Colonic mucosa (tissue), 4 donors: ENCODE results near the gene UNC13A. TPM values are rescaled to one million over a fixed set of nuclear protein-coding genes. Genes with fewer than 3 reads are reported as not detected.
"Not testable (repeated sequence)": the region's sequence is repeated elsewhere in the genome, so short reads cannot be mapped to it uniquely, and the experiment has no call there.

ENCODE experiments used
- DNase-seq: peaks from one replicate; pipeline ENCODE4 v3.0.0-alpha.2; 2020
- H3K27ac ChIP-seq: fragments of 200-600 bp; one replicate; pipeline ENCODE4 v1.8.0; 2021
- H3K27me3 ChIP-seq: fragments of 200-600 bp; one replicate; pipeline ENCODE4 v1.8.0; 2021
- H3K36me3 ChIP-seq: fragments of 200-600 bp; one replicate; pipeline ENCODE4 v1.8.0; 2021
- H3K4me1 ChIP-seq: fragments of 200-600 bp; one replicate; pipeline ENCODE4 v1.8.0; 2021; ENCODE audit warnings: mild to moderate bottlenecking
- H3K4me3 ChIP-seq: fragments of 200-600 bp; one replicate; pipeline ENCODE4 v1.8.0; 2021
- H3K9ac ChIP-seq, 2 donors: one replicate each; pipeline ENCODE4 v1.7.0; 2013; ENCODE audit warnings: control low read depth in 2 of 2, low read depth in 2 of 2, low read length in 2 of 2
- H3K9me3 ChIP-seq: fragments of 200-600 bp; one replicate; pipeline ENCODE4 v1.8.0; 2021
- CTCF ChIP-seq: fragments of 200-600 bp; IDR thresholded peaks from one replicate; pipeline ENCODE4 v1.8.0; 2022; ENCODE audit warnings: antibody characterized with exemption, mild to moderate bottlenecking
- intact Hi-C: fragments of 100-400 bp; cut with DNase I; formaldehyde crosslinking; loops from one replicate; pipeline ENCODE4 v1.14.1; 2022
- total RNA-seq, 2 donors: library from RNA; stranded (reverse); fragmentation: NEBNext Ultra II Directional in 1 of 2; extraction: Animal tissue kit (Norgen Biotek cat#: 25700) in 1 of 2; gene quantifications; one replicate each; pipeline ENCODE4 v1.2.1, GENCODE V29; 2021
- donor health status: healthy.
- donor health status: DM: no; HTN: no; CAD: no.
- donor health status: DM: no; HTN: no; CAD: no.

UNC13A gene
- total RNA-seq, 2 donors from 2014 or later, result 0.29 to 0.62 TPM

GRCh38 chr19:17590866-17591265 is 97.3 kb downstream of the UNC13A start:
- Histone ChIP-seq H3K9me3 (no peaks in the 10 kb centered on the region), H3K36me3 (no peaks in the 10 kb centered on the region), H3K4me3 (no peak overlapping the region), H3K9ac (no peak overlapping the region), H3K4me1 (no peaks in the 10 kb centered on the region), H3K27ac (no peak overlapping the region), H3K27me3 (no peaks in the 10 kb centered on the region)
- intact Hi-C loops, result no loop called here
- no peak for DNase-seq
- no peak for TF ChIP-seq CTCF

GRCh38 chr19:17585395-17585794 is 102.8 kb downstream of the UNC13A start:
- H3K4me1 ChIP-seq, H3K36me3 ChIP-seq, H3K9ac ChIP-seq, H3K27ac ChIP-seq, intact Hi-C loops, H3K27me3 ChIP-seq, H3K4me3 ChIP-seq, DNase-seq, H3K9me3 ChIP-seq: not testable (repeated sequence)

DNA sequence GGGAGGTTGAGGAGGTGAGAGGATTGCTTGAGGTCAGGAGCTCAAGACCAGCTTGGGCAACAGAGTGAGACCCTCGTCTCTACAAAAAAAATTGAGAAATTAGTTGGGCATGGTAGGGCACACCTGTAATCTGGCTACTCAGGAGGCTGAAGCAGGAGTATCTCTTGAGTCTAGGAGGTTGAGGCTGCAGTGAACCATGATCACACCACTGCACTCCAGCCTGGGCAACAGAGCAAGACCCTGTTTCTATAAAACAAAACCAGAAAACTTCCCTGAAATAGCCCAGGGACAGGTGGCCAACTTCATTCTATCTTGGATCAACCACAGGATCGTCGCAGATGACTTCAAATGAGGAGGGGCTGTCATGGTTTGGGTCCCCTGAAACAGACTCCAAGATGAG is 104.0 kb downstream of the UNC13A start:
- DNase-seq, result no peak
- Histone ChIP-seq H3K4me1 (no peaks in the 10 kb centered on the region), H3K27me3 (no peaks in the 10 kb centered on the region), H3K9ac (no peak overlapping the region), H3K4me3 (no peak overlapping the region), H3K27ac (no peak overlapping the region), H3K36me3 (no peaks in the 10 kb centered on the region), H3K9me3 (no peaks in the 10 kb centered on the region)
- intact Hi-C loops, result no loop called here
- no peak for TF ChIP-seq CTCF

GRCh38 chr19:17582613-17583012 is 105.5 kb downstream of the UNC13A start:
- no peaks in the 10 kb centered on the region for H3K36me3 ChIP-seq
- no peaks in the 10 kb centered on the region for H3K9me3 ChIP-seq
- no peak overlapping the region for H3K9ac ChIP-seq
- intact Hi-C loops, result no loop called here
- no peak for TF ChIP-seq CTCF
- no peak for DNase-seq
- no peak overlapping the region for H3K4me3 ChIP-seq
- H3K27ac ChIP-seq, result no peak overlapping the region
- H3K4me1 ChIP-seq, result no peaks in the 10 kb centered on the region
- H3K27me3 ChIP-seq, result no peaks in the 10 kb centered on the region

DNA sequence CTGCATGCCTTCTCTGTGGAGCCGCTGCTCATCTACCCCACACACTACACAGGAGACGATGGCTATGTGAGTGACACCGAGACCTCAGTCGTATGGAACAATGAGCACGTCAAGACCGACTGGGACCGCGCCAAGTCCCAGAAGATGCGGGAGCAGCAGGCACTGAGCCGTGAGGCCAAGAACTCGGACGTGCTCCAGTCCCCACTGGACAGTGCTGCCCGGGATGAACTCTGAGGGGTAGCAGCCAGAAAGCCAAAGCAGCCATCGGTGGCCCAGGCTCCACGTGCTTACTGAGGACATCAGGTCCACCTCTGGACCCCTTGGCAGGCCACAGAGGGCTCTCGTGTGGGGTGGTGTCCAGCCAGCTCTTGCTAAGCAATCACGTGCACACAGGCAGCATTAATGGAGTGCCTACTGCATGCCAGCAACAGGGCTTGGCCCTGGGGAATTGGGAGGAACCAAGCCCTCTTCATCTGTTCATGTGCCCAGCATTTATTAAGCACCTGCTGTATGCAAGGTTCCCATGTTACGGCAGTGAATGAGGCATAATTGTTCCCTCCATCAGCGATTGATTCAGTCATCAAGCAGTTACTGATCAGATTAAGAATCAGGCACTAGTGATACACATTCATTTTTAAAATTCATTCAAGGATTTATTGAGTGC is 106.8 kb downstream of the UNC13A start:
- Histone ChIP-seq H3K27me3 (no peaks in the 10 kb centered on the region), H3K4me1 (no peaks in the 10 kb centered on the region), H3K9ac (no peak overlapping the region), H3K27ac (no peak overlapping the region), H3K9me3 (no peaks in the 10 kb centered on the region), H3K4me3 (no peak overlapping the region), H3K36me3 (no peaks in the 10 kb centered on the region)
- DNase-seq, result no peak
- intact Hi-C loops, result no loop called here
- TF ChIP-seq CTCF, result no peak

DNA sequence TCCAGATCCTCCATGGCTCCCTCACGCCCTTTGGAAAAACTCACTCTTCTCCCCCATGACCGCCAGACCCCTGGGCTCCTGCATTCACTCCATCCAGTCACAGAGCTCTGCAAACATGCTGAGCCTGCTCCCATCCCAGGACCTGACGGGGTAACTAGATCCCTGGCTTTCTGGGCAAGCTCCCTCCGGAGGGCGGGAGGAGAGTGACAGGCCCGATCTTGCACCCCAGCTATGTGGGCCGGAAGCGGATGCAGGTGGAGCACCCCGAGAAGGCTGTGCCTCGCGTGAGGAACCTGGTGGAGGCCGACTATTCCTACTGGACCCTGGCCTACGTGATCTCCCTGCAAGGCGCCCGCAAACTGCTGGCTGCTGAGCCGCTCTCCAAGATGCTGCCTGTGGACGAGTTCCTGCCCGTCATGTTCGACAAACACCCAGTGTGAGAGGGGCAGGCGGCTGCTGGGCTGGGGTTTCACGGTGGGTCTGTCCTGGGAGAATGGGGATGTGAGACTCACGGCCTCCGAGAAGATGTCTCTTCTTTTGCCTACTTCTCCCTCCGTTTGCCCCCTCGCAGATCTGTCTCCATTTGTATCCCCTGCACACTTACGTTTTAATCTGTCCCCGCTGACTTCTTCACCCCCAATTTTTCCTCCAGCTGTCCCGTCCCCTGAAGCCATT is 107.5 kb downstream of the UNC13A start:
- H3K4me1 ChIP-seq, result no peaks in the 10 kb centered on the region
- H3K27me3 ChIP-seq, result no peaks in the 10 kb centered on the region
- H3K27ac ChIP-seq, result no peak overlapping the region
- H3K9me3 ChIP-seq, result no peaks in the 10 kb centered on the region
- no peak for TF ChIP-seq CTCF
- no peak overlapping the region for H3K9ac ChIP-seq
- intact Hi-C loops, result no loop called here
- DNase-seq, result no peak
- H3K4me3 ChIP-seq, result no peak overlapping the region
- no peaks in the 10 kb centered on the region for H3K36me3 ChIP-seq
